Mucosa of descending colon (tissue), 3 donors: ENCODE results near the gene KRTAP2-1. TPM values are rescaled to one million over a fixed set of nuclear protein-coding genes. Genes with fewer than 3 reads are reported as not detected.
"Not testable (repeated sequence)": the region's sequence is repeated elsewhere in the genome, so short reads cannot be mapped to it uniquely, and the experiment has no call there.

ENCODE experiments used
- ATAC-seq: fragments of 200-7000 bp; cut with Tn5 transposase; one replicate; pipeline ENCODE4 v1.9.1; 2020; ENCODE audit warnings: mild to moderate bottlenecking, moderate library complexity
- DNase-seq, 3 donors: peaks; one replicate each; pipeline ENCODE4 v3.0.0-alpha.2; 2020
- H3K36me3 ChIP-seq: fragments of 200-600 bp; one replicate; pipeline ENCODE4 v1.8.0; 2021; ENCODE audit warnings: low read depth, mild to moderate bottlenecking
- H3K4me1 ChIP-seq: fragments of 200-600 bp; one replicate; pipeline ENCODE4 v1.8.0; 2021; ENCODE audit warnings: low read depth, mild to moderate bottlenecking
- H3K4me3 ChIP-seq: fragments of 200-600 bp; one replicate; pipeline ENCODE4 v1.8.0; 2021; ENCODE audit warnings: mild to moderate bottlenecking
- H3K9me3 ChIP-seq: fragments of 200-600 bp; one replicate; pipeline ENCODE4 v1.8.0; 2021; ENCODE audit warnings: mild to moderate bottlenecking
- intact Hi-C, 2 donors: fragments of 100-400 bp; cut with DNase I in 1 of 2; cut with micrococcal nuclease in 1 of 2; formaldehyde crosslinking; loops; one replicate each; pipeline versions ENCODE4 v1.11.0 to v1.11.1; 2022; cut with DNase I, micrococcal nuclease
- total RNA-seq, 3 donors: library from RNA; stranded (reverse); fragmentation: NEBNext Ultra II Directional in 2 of 3; extraction: Animal tissue kit (Norgen Biotek cat#: 25700) in 2 of 3; gene quantifications; one replicate each; pipeline versions ENCODE4 v1.2.1 to v1.2.4, GENCODE V29; 2021 to 2023
- TF ChIP-seq, protein P1 (sequence below): fragments of 200-600 bp; IDR thresholded peaks from one replicate; pipeline ENCODE4 v1.8.0; 2022; ENCODE audit warnings: antibody characterized with exemption, mild to moderate bottlenecking
- donor health status: DM: no; HTN: no; CAD: no; lungs with moderate emphysema.
- donor health status: DM: no; HTN: no; CAD: no.
- donor health status: DM: no; HTN: yes; CAD: no.

Gene KRTAP2-1
- total RNA-seq, 3 donors from 2014 or later: not detected

DNA sequence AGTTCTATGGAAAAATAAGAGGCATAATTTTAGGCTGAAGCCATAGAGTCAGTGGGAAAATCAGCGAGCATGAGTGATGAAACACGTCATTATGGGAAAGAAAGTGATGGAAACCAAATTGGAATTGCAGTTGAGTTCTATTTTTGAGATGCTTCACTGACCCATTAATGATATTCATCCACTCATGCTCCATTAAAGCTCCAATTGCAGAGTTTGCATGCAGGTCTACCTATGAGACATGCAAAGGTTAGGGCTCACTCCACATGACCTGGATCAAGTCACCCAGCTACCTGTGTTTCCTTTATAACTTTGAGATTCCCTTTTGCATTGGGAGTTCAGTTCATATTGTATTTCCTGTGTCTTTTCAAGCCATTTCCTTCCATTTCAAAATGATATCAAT is 26.6 kb upstream of the KRTAP2-1 start:
- ATAC-seq: no peak
- DNase-seq: no peak
- TF ChIP-seq, protein P1, sequence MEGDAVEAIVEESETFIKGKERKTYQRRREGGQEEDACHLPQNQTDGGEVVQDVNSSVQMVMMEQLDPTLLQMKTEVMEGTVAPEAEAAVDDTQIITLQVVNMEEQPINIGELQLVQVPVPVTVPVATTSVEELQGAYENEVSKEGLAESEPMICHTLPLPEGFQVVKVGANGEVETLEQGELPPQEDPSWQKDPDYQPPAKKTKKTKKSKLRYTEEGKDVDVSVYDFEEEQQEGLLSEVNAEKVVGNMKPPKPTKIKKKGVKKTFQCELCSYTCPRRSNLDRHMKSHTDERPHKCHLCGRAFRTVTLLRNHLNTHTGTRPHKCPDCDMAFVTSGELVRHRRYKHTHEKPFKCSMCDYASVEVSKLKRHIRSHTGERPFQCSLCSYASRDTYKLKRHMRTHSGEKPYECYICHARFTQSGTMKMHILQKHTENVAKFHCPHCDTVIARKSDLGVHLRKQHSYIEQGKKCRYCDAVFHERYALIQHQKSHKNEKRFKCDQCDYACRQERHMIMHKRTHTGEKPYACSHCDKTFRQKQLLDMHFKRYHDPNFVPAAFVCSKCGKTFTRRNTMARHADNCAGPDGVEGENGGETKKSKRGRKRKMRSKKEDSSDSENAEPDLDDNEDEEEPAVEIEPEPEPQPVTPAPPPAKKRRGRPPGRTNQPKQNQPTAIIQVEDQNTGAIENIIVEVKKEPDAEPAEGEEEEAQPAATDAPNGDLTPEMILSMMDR: no peak
- H3K9me3 ChIP-seq: no peaks in the 10 kb centered on the region
- H3K4me1 ChIP-seq: no peaks in the 10 kb centered on the region
- H3K4me3 ChIP-seq: no peak overlapping the region
- intact Hi-C loops: no loop called here
- no peaks in the 10 kb centered on the region for H3K36me3 ChIP-seq

DNA sequence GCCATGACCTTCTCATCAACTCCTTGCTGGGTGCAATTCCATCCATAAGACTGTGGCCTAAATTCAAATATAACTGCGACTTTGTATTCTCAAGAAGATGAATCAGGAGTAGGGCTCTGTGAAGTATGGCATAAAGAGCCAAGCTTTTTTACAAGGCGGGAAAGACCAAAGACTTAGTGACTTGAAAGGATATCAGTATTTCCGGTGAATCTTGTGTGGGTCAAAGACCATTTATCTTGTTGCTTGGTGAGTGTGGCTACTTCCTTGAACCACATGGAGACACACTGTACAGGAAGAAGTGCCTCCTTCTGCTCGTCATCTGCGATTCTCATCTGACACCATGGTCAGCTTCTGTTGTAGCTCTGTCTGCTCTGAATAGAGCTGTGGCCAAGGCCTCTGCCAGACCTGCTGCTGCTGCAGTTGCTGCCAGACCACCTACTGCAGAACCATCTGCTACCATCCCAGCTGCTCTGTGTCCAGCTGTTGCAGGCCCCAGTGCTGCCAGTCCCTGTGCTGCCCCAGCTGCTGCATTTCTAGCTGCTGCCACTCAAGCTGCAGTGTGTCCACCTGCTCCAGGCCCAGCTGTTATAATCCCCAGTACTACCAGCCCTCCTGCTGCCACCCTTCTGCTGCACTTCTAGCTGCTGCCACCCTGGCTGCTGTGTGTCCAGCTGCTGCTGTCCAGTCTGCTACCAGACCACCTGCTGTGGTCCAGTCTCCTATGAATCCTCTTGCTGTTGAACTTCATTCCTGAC is 24.7 kb upstream of the KRTAP2-1 start:
- H3K4me1 ChIP-seq: no peaks in the 10 kb centered on the region
- TF ChIP-seq, protein P1: no peak
- no peaks in the 10 kb centered on the region for H3K9me3 ChIP-seq
- no peak overlapping the region for H3K4me3 ChIP-seq
- ATAC-seq (no peak), DNase-seq (no peak)
- intact Hi-C loops: no loop called here
- H3K36me3 ChIP-seq: no peaks in the 10 kb centered on the region

DNA sequence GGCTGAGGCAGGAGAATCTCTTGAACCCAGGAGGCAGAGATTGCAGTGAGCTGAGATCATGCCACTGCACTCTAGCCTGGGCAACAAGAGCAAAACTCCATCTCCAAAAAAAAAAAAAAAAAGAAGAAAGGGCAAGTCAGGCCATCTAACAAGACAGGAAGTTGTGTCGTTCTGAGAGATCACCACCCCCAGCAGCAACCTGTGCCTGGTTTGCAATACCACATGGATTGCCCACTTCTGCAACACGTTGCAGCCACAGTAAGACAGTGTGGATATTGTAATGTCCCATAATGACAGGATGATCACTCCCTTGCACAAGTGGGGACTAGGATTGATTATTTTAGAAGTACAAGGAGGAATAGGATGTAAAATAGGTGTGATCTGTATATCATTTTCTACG is 21.9 kb upstream of the KRTAP2-1 start:
- H3K36me3 ChIP-seq: no peaks in the 10 kb centered on the region
- H3K4me1 ChIP-seq: no peaks in the 10 kb centered on the region
- intact Hi-C loops: no loop called here
- no peaks in the 10 kb centered on the region for H3K9me3 ChIP-seq
- no peak overlapping the region for H3K4me3 ChIP-seq
- TF ChIP-seq, protein P1: no peak
- ATAC-seq (no peak), DNase-seq (no peak)

DNA sequence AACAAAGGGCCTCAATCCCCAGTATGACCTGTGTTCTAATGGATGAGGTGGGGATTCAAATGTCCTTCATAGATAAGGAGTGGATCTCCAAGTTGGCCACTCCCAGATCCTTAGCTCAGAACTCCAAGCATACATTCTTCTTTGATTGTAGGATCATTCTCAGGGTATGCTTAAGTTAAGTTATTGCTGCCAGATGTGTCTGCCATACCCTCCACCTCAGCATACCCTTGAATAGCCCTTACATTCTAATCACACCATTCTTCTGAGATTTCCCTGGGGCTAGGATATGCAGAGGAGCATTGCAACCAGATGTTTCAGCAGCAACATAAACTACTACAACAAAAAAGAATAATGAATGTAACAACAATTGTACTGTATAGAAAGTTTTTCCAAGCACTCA is 20.2 kb upstream of the KRTAP2-1 start:
- intact Hi-C loops: no loop called here

DNA sequence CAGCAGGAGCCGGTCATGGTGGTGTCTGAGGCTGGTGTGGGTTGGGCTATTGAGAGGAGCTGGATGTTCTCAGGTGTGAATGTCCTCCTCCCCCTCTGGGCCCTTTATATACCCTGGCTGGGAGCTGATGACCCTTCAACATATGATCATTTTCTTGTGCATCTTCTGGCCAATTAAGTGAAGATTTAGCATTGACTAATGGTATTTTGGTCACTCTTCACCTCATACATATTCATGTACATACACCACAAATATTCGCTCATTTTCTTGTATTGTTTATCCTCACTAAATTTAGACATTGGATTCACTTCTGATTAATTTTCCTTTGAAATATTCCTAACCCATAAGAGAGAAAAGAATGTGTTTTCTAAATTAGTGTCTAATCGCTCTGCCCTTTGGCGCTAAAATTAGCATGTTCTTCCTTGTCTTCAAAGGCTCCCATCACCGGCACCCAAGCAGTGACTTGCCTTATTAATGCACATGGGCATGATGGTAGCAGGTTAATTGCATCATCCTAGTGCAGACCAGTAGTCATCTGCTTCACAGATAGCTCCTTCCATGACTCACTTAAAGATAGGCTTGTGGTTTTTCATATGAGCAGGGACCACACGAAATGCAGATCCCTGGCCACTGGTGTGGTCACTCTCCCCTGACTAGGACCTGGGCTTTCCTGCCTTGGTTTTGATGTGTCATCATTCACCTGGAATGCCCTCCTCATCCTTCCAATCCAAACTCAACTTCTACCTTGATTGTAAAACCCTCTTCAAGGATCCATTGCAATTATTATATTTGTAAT is 18.9 kb upstream of the KRTAP2-1 start, which contains the start of gene KRTAP2-4:
Gene KRTAP2-4 (minus strand): TSS at position 51 of the 796 bp plus-strand sequence. CDS start 34 bp downstream, at position 17.
- H3K4me3 ChIP-seq: no peak within 1 kb of the TSS
- H3K4me1 ChIP-seq: no peaks in the 10 kb centered on the region
- DNase-seq (no peak), ATAC-seq (no peak)
- no peaks in the 10 kb centered on the region for H3K9me3 ChIP-seq
- intact Hi-C loops: no loop called here
- no peaks in the 10 kb centered on the region for H3K36me3 ChIP-seq
- TF ChIP-seq, protein P1: no peak

More for the DNA sequence above, 20.2 kb upstream of the KRTAP2-1 start:
- Histone ChIP-seq H3K4me1 (no peaks in the 10 kb centered on the region), H3K36me3 (no peaks in the 10 kb centered on the region), H3K9me3 (no peaks in the 10 kb centered on the region), H3K4me3 (no peak overlapping the region)
- ATAC-seq (no peak), DNase-seq (no peak)
- TF ChIP-seq, protein P1: no peak

DNA sequence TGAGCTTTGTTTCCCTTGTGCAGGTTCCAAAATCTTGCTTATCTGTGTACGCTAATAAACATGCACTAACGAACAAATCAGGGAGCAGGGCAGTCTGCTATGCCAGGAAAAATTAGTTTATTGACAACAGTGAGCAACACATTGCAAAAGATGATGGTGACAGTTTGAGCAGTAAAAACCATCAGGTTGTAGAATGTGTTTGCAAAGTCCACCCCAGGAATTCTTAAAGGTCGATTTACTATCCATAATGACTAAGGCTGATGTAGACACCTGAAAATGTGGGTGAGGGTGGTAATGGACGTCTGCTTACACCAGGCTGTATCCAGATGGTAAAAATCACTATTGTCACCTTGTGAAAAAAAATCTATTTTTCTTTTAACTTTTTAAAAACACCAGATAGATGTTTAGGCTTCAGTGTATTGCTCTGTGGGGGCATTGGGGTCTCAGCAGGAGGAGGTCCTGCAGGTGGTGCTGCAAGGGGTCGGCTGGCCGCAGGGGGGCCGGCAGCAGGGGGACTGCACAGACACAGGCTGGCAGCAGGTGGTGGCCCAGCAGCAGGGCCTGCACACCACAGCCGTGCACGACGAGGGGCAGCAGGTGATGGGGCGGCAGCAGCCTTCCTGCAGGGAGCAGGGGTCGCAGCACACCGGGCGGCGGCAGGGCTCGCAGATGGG is 18.0 kb upstream of the KRTAP2-1 start:
- ATAC-seq, H3K4me3 ChIP-seq, H3K36me3 ChIP-seq, intact Hi-C loops, DNase-seq, H3K9me3 ChIP-seq, H3K4me1 ChIP-seq: not testable (repeated sequence)
